HepG2 (cell line): ENCODE results near the gene STC2. TPM values are rescaled to one million over a fixed set of nuclear protein-coding genes. Genes with fewer than 3 reads are reported as not detected.

ENCODE experiments used
- FOXA1 ChIP-seq, 2 experiments: fragments of 450-650 bp in 1 of 2; sonication (generic) in 1 of 2; formaldehyde crosslinking in 1 of 2; IDR thresholded peaks; 2 replicates each; pipeline versions ENCODE4 v1.4.0 to v1.6.1; 2016 to 2020; ENCODE audit warnings: missing genetic modification reagents in 1 of 2
- KDM2A ChIP-seq: sonication (generic); formaldehyde crosslinking; IDR thresholded peaks from 2 replicates; pipeline ENCODE4 v1.4.0; 2020; ENCODE audit warnings: low read depth, missing genetic modification reagents, borderline replicate concordance
- KMT2A ChIP-seq: sonication (generic); formaldehyde crosslinking; IDR thresholded peaks from 2 replicates; pipeline ENCODE4 v1.4.0; 2020; ENCODE audit warnings: missing genetic modification reagents
- NCOA2 ChIP-seq: sonication (generic); formaldehyde crosslinking; IDR thresholded peaks from 2 replicates; pipeline ENCODE4 v1.8.0; 2022; ENCODE audit warnings: inconsistent platforms
- PHF8 ChIP-seq: sonication (generic); formaldehyde crosslinking; IDR thresholded peaks from 2 replicates; pipeline ENCODE4 v1.5.0; 2020; ENCODE audit warnings: missing genetic modification reagents
- ZEB1 ChIP-seq: IDR thresholded peaks from 2 replicates; pipeline ENCODE4 v1.6.1; 2012; ENCODE audit warnings: mild to moderate bottlenecking, low read depth, inconsistent platforms; ENCODE audit not compliant: insufficient replicate concordance
- ZFX ChIP-seq: sonication (generic); formaldehyde crosslinking; IDR thresholded peaks from 2 replicates; pipeline ENCODE4 v1.4.0; 2020; ENCODE audit warnings: mild to moderate bottlenecking, low read depth, missing genetic modification reagents, moderate library complexity
- ZMYM3 ChIP-seq: sonication (generic); formaldehyde crosslinking; IDR thresholded peaks from 2 replicates; pipeline ENCODE4 v1.5.1; 2020; ENCODE audit warnings: mild to moderate bottlenecking, missing genetic modification reagents
- ZNF225 ChIP-seq: sonication (generic); formaldehyde crosslinking; IDR thresholded peaks from 2 replicates; pipeline ENCODE4 v1.4.0; 2020; ENCODE audit warnings: mild to moderate bottlenecking, missing genetic modification reagents
- ZNF3 ChIP-seq: IDR thresholded peaks from 2 replicates; pipeline ENCODE4 v1.7.0; 2017; ENCODE audit warnings: inconsistent platforms
- ZNF441 ChIP-seq: sonication (generic); formaldehyde crosslinking; IDR thresholded peaks from 2 replicates; pipeline ENCODE4 v1.7.0; 2021; ENCODE audit warnings: missing genetic modification reagents, borderline replicate concordance
- ZNF720 ChIP-seq: sonication (generic); formaldehyde crosslinking; IDR thresholded peaks from 2 replicates; pipeline ENCODE4 v1.4.0; 2020; ENCODE audit warnings: missing genetic modification reagents
- polyA plus RNA-seq, 8 experiments: library from polyadenylated mRNA; depleted of rRNA in 3 of 8; stranded (reverse) in 7 of 8; unstranded in 1 of 8; fragments of >200 nt; fragmentation: Illumina TruSeq in 4 of 8; extraction: Trizol in 4 of 8; gene quantifications; 2 replicates each; pipeline versions ENCODE4 v1.2.1 to v1.2.3, GENCODE V29; 2011 to 2016; ENCODE audit warnings: low read depth in 4 of 8, missing spikeins in 1 of 8, mixed read lengths in 1 of 8; ENCODE audit not compliant: insufficient read depth in 1 of 8
- total RNA-seq, 5 experiments: library from RNA; depleted of rRNA; stranded (reverse); fragments of >200 nt; fragmentation: Illumina TruSeq; extraction: Trizol; gene quantifications; 2 replicates each; pipeline ENCODE4 v1.2.3, GENCODE V29; 2016; ENCODE audit warnings: low read depth in 1 of 5
- TF ChIP-seq, protein P1 (sequence below): sonication (generic); formaldehyde crosslinking; IDR thresholded peaks from 2 replicates; pipeline ENCODE4 v1.5.1; 2020; ENCODE audit warnings: missing genetic modification reagents, mild to moderate bottlenecking, borderline replicate concordance
- TF ChIP-seq, protein P2 (sequence below): sonication (generic); formaldehyde crosslinking; IDR thresholded peaks from 2 replicates; pipeline ENCODE4 v1.4.0; 2020; ENCODE audit warnings: missing genetic modification reagents, mild to moderate bottlenecking, borderline replicate concordance
- TF ChIP-seq, protein P3 (sequence below): sonication (generic); formaldehyde crosslinking; IDR thresholded peaks from 2 replicates; pipeline ENCODE4 v1.4.0; 2020; ENCODE audit warnings: mild to moderate bottlenecking, missing genetic modification reagents, borderline replicate concordance
- TF ChIP-seq, protein P4 (sequence below): sonication (generic); formaldehyde crosslinking; IDR thresholded peaks from 2 replicates; pipeline ENCODE4 v1.8.0; 2022; ENCODE audit warnings: mild to moderate bottlenecking, missing genetic modification reagents, borderline replicate concordance

The STC2 gene
- total and polyA plus RNA-seq, 2 of the 13 experiments (the other 11 are each of a cell fraction or from before 2014, with no cell fraction given) = 27.1 to 69.2 TPM

DNA sequence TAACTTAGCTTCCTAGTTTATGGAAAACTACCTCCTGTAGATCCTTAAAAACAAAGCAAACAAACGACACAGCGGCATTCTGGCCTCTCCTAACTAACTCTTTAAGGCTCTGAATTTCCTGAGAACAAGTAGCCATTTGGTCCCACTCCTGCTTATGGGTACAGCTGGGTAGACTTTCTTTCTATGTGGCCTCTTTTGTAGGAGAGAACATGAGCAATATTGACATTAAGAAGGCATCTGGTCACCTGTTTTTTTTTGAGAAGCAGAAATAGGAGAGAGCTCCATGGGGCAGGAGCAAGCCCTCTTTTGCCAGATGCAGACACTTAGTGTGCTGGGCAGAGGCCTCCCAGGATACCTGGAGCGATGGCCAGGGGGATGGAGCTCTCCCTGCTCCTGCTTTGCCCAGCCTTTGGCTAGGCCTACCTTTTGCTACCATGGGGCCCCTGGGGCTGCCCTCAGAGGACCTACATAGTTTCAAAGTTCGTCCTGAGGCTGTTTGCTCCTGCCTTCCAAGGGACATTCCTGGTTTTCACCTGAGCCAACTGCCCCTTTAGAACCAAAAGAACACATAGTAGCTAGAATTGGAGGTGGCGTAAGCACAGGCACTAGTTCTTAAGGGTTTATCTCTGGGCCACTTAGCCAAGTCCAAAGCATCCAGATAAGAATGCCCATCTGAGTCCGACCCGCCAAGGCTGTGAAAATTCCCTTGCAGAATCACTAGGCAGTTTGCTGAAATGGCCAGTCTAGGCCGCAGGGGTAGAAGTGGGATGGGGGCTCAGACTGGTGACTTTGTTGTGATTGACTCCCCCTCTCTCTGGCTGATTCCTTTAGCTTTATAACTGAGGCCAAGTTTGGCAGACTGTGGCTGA lies 2.4 kb upstream of the STC2 start (continued):
- TF ChIP-seq, protein P1, sequence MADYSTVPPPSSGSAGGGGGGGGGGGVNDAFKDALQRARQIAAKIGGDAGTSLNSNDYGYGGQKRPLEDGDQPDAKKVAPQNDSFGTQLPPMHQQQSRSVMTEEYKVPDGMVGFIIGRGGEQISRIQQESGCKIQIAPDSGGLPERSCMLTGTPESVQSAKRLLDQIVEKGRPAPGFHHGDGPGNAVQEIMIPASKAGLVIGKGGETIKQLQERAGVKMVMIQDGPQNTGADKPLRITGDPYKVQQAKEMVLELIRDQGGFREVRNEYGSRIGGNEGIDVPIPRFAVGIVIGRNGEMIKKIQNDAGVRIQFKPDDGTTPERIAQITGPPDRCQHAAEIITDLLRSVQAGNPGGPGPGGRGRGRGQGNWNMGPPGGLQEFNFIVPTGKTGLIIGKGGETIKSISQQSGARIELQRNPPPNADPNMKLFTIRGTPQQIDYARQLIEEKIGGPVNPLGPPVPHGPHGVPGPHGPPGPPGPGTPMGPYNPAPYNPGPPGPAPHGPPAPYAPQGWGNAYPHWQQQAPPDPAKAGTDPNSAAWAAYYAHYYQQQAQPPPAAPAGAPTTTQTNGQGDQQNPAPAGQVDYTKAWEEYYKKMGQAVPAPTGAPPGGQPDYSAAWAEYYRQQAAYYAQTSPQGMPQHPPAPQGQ (CRISPR knock-in tag) = no peak
- TF ChIP-seq PHF8 (CRISPR knock-in tag) = no peak
- TF ChIP-seq NCOA2 = peak; percentile 54; the same call in 1 of the 2 replicates
- 0 out of 2 replicates have a peak, but pooled peaks have one; percentile 14 for TF ChIP-seq ZNF441 (CRISPR knock-in tag)
- TF ChIP-seq, protein P2, sequence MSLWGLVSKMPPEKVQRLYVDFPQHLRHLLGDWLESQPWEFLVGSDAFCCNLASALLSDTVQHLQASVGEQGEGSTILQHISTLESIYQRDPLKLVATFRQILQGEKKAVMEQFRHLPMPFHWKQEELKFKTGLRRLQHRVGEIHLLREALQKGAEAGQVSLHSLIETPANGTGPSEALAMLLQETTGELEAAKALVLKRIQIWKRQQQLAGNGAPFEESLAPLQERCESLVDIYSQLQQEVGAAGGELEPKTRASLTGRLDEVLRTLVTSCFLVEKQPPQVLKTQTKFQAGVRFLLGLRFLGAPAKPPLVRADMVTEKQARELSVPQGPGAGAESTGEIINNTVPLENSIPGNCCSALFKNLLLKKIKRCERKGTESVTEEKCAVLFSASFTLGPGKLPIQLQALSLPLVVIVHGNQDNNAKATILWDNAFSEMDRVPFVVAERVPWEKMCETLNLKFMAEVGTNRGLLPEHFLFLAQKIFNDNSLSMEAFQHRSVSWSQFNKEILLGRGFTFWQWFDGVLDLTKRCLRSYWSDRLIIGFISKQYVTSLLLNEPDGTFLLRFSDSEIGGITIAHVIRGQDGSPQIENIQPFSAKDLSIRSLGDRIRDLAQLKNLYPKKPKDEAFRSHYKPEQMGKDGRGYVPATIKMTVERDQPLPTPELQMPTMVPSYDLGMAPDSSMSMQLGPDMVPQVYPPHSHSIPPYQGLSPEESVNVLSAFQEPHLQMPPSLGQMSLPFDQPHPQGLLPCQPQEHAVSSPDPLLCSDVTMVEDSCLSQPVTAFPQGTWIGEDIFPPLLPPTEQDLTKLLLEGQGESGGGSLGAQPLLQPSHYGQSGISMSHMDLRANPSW (CRISPR knock-in tag) = peak; percentile 63; the same call in 1 of the 2 replicates
- TF ChIP-seq ZNF3 (CRISPR knock-in tag) = no peak
- no peak for TF ChIP-seq ZNF720 (CRISPR knock-in tag)
- TF ChIP-seq, protein P3, sequence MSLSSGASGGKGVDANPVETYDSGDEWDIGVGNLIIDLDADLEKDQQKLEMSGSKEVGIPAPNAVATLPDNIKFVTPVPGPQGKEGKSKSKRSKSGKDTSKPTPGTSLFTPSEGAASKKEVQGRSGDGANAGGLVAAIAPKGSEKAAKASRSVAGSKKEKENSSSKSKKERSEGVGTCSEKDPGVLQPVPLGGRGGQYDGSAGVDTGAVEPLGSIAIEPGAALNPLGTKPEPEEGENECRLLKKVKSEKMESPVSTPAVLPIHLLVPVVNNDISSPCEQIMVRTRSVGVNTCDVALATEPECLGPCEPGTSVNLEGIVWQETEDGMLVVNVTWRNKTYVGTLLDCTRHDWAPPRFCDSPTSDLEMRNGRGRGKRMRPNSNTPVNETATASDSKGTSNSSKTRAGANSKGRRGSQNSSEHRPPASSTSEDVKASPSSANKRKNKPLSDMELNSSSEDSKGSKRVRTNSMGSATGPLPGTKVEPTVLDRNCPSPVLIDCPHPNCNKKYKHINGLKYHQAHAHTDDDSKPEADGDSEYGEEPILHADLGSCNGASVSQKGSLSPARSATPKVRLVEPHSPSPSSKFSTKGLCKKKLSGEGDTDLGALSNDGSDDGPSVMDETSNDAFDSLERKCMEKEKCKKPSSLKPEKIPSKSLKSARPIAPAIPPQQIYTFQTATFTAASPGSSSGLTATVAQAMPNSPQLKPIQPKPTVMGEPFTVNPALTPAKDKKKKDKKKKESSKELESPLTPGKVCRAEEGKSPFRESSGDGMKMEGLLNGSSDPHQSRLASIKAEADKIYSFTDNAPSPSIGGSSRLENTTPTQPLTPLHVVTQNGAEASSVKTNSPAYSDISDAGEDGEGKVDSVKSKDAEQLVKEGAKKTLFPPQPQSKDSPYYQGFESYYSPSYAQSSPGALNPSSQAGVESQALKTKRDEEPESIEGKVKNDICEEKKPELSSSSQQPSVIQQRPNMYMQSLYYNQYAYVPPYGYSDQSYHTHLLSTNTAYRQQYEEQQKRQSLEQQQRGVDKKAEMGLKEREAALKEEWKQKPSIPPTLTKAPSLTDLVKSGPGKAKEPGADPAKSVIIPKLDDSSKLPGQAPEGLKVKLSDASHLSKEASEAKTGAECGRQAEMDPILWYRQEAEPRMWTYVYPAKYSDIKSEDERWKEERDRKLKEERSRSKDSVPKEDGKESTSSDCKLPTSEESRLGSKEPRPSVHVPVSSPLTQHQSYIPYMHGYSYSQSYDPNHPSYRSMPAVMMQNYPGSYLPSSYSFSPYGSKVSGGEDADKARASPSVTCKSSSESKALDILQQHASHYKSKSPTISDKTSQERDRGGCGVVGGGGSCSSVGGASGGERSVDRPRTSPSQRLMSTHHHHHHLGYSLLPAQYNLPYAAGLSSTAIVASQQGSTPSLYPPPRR (CRISPR knock-in tag) = peak; percentile 17; the same call in 1 of the 2 replicates
- no peak for TF ChIP-seq ZNF225 (CRISPR knock-in tag)
- TF ChIP-seq ZFX (CRISPR knock-in tag) = peak; percentile 84
- peak; percentile 12; the same call in 1 of the 2 replicates for TF ChIP-seq KMT2A (CRISPR knock-in tag)
- TF ChIP-seq FOXA1 (IDR thresholded peaks at IDR 0.05) = no peak
- TF ChIP-seq FOXA1 (CRISPR knock-in tag; IDR thresholded peaks at IDR 0.05) = 0 out of 2 replicates have a peak, but pooled peaks have one; percentile 17
- TF ChIP-seq, protein P4, sequence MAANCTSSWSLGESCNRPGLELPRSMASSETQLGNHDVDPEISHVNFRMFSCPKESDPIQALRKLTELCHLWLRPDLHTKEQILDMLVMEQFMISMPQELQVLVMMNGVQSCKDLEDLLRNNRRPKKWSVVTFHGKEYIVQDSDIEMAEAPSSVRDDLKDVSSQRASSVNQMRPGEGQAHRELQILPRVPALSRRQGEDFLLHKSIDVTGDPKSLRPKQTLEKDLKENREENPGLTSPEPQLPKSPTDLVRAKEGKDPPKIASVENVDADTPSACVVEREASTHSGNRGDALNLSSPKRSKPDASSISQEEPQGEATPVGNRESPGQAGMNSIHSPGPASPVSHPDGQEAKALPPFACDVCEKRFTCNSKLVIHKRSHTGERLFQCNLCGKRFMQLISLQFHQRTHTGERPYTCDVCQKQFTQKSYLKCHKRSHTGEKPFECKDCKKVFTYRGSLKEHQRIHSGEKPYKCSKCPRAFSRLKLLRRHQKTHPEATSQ (CRISPR knock-in tag) = no peak
- peak; percentile 19; the same call in 1 of the 2 replicates for TF ChIP-seq KDM2A (CRISPR knock-in tag)
- TF ChIP-seq ZMYM3 (CRISPR knock-in tag) = 0 out of 2 replicates have a peak, but pooled peaks have one; percentile 24
- TF ChIP-seq ZEB1 = peak; percentile 86
